ENCODE results near the gene GALNT16.
A peak's percentile ranks its signal among the peaks of the same experiment; 100 is the strongest.

GALNT16 gene

GRCh38 chr14:69317102-69317755, 57.3 kb downstream of the GALNT16 start:
- peak; percentile 97 for DNase-seq (ENCODE audit: low read depth)
- H3K4me3 ChIP-seq (ENCODE audit: low read depth, low read length) = no peak overlapping the region
- TF ChIP-seq CTCF (conservative IDR thresholded peaks at IDR 0.05; ENCODE audit: low read depth, low read length) = no peak

- no peak overlapping the region for H3K4me3 ChIP-seq (ENCODE audit: low read depth, low read length)
- no peak for TF ChIP-seq CTCF (conservative IDR thresholded peaks at IDR 0.05; ENCODE audit: low read depth, low read length)
- DNase-seq (ENCODE audit: low read depth) = no peak
Measured at GRCh38 chr14:69317780-69318179, 57.8 kb downstream of the GALNT16 start.

GRCh38 chr14:69318241-69318640, 58.3 kb downstream of the GALNT16 start:
- DNase-seq (ENCODE audit: low read depth) = no peak
- H3K4me3 ChIP-seq (ENCODE audit: low read depth, low read length) = no peak overlapping the region
- TF ChIP-seq CTCF (conservative IDR thresholded peaks at IDR 0.05; ENCODE audit: low read depth, low read length) = no peak

- no peak for DNase-seq (ENCODE audit: low read depth)
- TF ChIP-seq CTCF (conservative IDR thresholded peaks at IDR 0.05; ENCODE audit: low read depth, low read length) = no peak
Measured at GRCh38 chr14:69318901-69319475, 59.0 kb downstream of the GALNT16 start.

GRCh38 chr14:69319911-69320310, 60.0 kb downstream of the GALNT16 start:
- no peak for DNase-seq (ENCODE audit: low read depth)
- no peak overlapping the region for H3K4me3 ChIP-seq (ENCODE audit: low read depth, low read length)
- TF ChIP-seq CTCF (conservative IDR thresholded peaks at IDR 0.05; ENCODE audit: low read depth, low read length) = no peak

More at GRCh38 chr14:69318901-69319475, 59.0 kb downstream of the GALNT16 start:
- H3K4me3 ChIP-seq (ENCODE audit: low read depth, low read length) = no peak overlapping the region

GRCh38 chr14:69320581-69321365, 60.8 kb downstream of the GALNT16 start:
- no peak overlapping the region for H3K4me3 ChIP-seq (ENCODE audit: low read depth, low read length)
- TF ChIP-seq CTCF (conservative IDR thresholded peaks at IDR 0.05; ENCODE audit: low read depth, low read length) = no peak
- DNase-seq (ENCODE audit: low read depth) = no peak
